HG03045 (cell line): ENCODE measurements around the gene SYNJ2.
A peak's percentile ranks its signal among the peaks of the same experiment; 100 is the strongest.

Experiments used
- ATAC-seq: cut with Tn5 transposase; IDR thresholded peaks from one replicate; pipeline ENCODE4 v1.9.1; 2021; ENCODE audit warnings: mild to moderate bottlenecking, moderate library complexity; ENCODE audit not compliant: unreplicated experiment

SYNJ2 gene

DNA sequence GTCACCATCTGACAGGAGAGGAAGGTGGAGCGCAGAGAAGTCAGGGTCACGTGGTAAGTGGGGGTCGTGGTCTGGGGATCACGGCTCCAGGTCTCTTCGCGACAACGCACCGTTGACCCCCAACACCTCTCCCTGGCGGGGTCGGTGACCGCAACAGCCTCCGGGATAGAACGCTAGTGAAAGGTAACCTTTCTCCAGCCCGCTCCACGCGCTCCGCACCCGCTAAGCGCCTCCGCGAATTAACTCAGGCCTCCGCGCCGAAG is 600 bp upstream of the SYNJ2 start:
- no peak for ATAC-seq

- peak; percentile 23 for ATAC-seq
Measured at GRCh38 chr6:157982102-157982562, 469 bp downstream of the SYNJ2 start.

- no peak for ATAC-seq
Measured at GRCh38 chr6:157982563-157983405, 1.1 kb downstream of the SYNJ2 start.

GRCh38 chr6:157983406-157984119 is 1.9 kb downstream of the SYNJ2 start:
- no peak for ATAC-seq

DNA sequence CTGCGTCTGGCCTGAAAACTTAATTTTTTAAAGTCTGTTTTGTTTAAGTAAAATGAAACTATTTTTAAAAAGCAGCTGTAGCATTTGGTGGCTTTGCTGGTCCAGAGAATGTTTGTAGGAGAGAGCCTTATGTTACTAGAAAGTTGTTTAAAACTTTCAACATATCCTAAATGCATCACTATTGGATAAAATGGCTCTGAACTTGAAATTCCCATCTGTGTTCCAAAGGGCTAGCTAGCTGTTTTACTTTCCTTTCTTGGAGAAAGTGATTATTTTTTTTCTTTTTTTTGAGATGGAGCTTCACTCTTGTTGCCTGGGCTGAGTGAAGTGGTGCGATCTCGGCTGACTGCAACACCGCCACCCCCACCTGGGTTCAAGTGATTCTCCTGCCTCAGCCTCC is 2.5 kb downstream of the SYNJ2 start:
- no peak for ATAC-seq

DNA sequence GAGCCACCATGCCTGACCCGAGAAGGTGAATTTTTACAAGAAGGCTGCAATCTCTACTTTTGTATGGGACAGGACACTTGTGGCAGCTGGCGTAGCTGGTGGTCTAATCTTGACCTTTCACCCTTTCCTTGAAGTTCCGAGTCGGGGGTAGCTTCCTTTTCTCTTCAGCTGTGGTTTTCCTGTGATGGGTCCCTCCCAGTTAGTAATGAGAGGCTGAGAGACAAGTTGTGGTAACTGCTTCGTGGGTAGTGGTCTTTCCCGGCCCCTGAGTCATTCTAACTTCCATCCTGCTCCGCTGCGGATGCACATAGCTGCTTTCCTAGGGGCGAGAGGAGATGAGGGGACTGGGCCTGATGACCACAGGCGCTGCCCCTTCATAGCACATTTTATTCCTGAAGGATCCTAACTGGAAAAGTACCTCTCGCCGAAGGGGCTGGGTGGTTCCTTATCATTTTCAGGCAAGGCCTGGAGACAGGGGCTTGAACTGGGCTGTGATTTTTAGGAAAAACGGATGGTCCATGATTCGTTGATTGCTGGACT is 3.1 kb downstream of the SYNJ2 start:
- ATAC-seq = no peak

DNA sequence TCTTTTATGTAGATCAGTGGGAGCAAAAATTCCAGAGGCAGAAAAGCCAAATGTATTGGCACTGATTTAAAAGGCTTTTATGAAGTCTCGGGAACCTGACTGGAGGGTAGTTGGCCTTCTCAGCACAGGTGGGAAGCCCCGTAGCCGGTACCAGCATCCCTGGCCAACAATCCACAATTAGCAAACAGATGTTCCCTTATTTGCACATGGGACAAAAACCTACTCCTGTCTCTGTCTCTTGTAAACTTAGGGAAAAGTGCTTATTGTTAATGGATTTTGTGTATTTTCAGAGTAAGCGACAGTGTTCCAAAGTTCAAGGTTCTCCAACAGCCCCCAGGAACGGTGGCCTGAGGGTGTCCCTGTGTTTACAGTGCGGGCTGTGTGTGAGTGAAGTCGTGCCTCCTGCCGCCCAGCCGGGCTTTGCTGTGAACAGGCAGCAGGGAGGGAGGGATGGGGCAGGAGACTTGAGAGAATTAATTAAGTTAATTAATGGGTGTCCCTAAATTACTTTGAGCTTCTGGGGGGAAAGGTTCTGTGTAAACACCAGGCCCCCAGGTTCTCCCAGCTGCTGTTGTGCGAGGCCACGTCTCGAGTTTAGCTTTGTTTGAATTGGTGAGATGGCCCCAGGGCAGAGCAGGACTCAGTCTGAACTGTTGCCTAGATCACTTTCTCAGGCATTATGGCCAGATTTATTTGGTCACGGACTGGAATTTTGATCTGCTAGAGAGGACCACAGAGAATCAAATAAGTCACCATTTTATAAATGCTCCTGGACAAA is 3.9 kb downstream of the SYNJ2 start:
- no peak for ATAC-seq

- no peak for ATAC-seq
Measured at GRCh38 chr6:157987788-157988699, 6.4 kb downstream of the SYNJ2 start.

- ATAC-seq = no peak
Measured at GRCh38 chr6:157988700-157989063, 7.0 kb downstream of the SYNJ2 start.

GRCh38 chr6:157989541-157990289 is 8.1 kb downstream of the SYNJ2 start:
- no peak for ATAC-seq

- ATAC-seq = no peak
Measured at GRCh38 chr6:157990321-157991066, 8.8 kb downstream of the SYNJ2 start.

DNA sequence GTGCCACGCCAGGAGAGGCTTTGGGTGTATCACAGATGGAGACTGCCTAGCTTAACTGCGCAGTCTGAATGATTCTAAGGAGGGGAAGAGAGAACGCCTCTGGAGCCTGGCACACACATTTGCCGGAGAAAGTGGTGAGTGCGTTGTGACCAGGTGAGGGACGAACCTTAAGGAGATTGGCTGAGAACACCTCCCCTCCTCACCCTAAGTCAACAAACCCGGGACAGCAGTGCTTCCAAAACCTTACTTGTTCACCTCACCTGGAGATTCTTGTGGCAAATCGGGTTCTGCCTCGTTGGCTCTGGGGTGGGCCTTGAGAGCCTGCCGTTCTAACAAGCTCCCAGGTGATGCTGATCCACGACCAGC is 9.4 kb downstream of the SYNJ2 start:
- ATAC-seq = no peak

GRCh38 chr6:157993076-157993475 is 11.4 kb downstream of the SYNJ2 start:
- ATAC-seq = no peak

DNA sequence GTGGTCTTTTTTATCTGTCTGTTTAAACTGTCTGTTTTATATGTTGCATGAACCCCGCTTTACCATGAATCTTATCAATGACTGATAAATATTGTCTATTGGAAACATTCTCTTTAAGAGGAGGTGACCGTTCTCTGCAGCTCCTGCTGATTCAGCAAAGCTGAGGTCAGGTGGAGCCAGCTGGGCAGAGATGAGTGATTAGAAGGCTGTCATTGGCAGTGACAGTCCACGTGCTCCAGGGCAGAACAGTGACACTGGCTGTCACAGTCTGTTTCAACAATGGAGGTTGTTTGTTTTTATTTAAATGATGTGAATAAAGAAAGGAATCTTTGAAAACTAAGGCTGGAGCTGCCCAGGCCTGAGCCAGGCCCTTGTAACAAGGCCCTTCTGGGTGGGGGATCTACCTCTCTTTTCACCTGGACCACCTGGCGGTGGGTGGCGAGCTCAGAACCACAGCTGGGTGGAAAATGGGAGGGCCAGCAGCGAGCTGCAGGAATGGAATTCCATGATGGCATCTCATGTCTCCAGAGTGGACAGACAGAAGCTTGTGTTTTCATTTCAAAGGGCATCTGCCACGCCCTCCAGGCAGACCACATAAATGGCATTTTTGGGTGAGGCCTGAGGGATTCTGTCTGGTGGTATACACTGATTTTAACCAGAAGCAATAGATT is 12.6 kb downstream of the SYNJ2 start:
- no peak for ATAC-seq

- ATAC-seq = no peak
Measured at GRCh38 chr6:157995458-157995857, 13.8 kb downstream of the SYNJ2 start.

DNA sequence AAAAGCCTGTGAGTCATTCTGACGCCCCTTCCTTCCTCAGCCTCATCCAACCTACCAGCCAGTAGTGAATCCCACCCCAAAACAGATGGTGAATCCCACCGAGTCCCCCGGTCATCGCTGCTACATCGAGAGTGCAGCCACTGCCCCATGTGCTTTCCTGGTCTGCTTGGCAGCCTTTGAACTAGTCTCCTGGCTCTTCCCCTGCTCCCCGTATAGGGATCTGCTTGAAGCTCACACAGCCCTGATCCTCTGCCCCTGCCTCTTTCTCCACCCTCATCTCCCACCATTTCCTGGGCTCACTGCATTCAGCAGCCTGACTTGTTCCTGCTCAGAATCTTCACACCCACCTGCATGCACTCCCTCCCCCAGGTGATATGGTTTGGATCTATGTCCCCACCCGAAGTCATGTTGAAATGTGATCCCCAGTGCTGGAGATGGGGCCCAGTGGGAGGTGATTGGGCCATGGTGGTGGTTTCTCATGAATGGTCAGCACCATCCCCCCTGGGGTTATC is 14.6 kb downstream of the SYNJ2 start:
- ATAC-seq = no peak

DNA sequence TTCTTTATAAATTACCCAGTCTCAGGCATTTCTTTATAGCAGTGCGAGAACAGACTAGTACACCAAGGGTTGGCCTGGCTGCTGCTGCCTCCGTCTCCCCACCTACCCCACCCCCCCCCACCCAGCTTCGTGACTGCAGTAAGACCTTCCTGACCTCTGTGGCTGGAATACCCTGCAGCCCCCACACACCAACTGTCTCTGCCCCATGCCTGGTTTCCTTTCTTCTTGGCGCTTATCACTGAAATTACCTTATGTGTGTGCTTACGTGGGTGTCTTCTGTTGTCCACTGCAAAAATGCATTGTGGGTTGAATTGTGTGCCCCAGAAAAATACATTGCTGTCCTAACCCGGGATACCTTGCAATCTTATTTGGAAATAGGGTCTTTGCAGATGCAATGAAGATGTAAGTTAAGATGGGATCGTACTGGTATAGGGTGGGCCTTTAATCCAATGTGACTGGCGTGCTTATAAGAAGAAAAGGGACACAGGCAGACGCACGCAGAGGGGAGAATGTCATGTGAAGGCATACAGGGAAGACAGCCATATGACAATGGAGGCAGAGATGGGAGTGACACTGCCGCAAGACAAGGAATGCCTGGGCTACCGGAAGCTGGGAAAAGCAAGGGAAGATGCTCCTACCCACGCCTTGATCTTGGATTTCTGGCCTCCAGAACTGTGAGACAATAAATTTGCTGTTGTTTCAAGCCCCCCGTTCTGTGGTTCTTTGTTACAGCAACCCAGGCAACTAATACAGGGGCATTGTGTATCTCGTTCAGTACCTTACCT is 15.4 kb downstream of the SYNJ2 start:
- ATAC-seq = no peak
